Naive thymus-derived CD4-positive, alpha-beta T cell (primary cell): ENCODE results near the gene AVEN. TPM values are rescaled to one million over a fixed set of nuclear protein-coding genes. Genes with fewer than 3 reads are reported as not detected.

Experiments
- ATAC-seq: fragments of 150-1000 bp; cut with Tn5 transposase; 2 replicates; pipeline ENCODE4 v1.10.0; 2021; ENCODE audit warnings: mild to moderate bottlenecking, moderate library complexity
- CTCF ChIA-PET: fragments of 350-600 bp; sonication (Branson Sonifier 250); formaldehyde crosslinking; loops from one replicate; lab custom pipeline; 2021; ENCODE audit warnings: antibody characterized with exemption; lab: Charles Lee
- POLR2A ChIA-PET: fragments of 350-600 bp; sonication (Branson Sonifier 250); formaldehyde crosslinking; loops from one replicate; lab custom pipeline; 2021; ENCODE audit warnings: antibody characterized with exemption, inconsistent platforms; lab: Charles Lee
- DNase-seq, 9 donors: peaks; one replicate each; pipeline versions ENCODE4 v3.0.0 to v3.0.0-alpha.2; 2020 to 2022; ENCODE audit warnings: mixed read lengths in 1 of 9
- H3K27ac ChIP-seq: one replicate; pipeline ENCODE4 v1.7.0; 2013; ENCODE audit warnings: mild to moderate bottlenecking, low read depth, low read length, moderate library complexity
- H3K27me3 ChIP-seq, 2 donors: one replicate each; pipeline ENCODE4 v1.7.0; 2013; ENCODE audit warnings: low read length in 2 of 2, mild to moderate bottlenecking in 2 of 2, moderate library complexity in 2 of 2; ENCODE audit not compliant: control insufficient read depth in 2 of 2, insufficient read depth in 2 of 2
- H3K36me3 ChIP-seq, 3 experiments: 1 replicate in 2 of 3; 2 replicates in 1 of 3; pipeline ENCODE4 v1.7.0; 2013; ENCODE audit warnings: low read length in 3 of 3, mild to moderate bottlenecking in 3 of 3, moderate library complexity in 1 of 3; ENCODE audit not compliant: insufficient read depth in 3 of 3, control insufficient read depth in 2 of 3
- H3K4me1 ChIP-seq, 2 donors: one replicate each; pipeline ENCODE4 v1.7.0; 2013; ENCODE audit warnings: low read length in 2 of 2, mild to moderate bottlenecking in 2 of 2, moderate library complexity in 1 of 2; ENCODE audit not compliant: control insufficient read depth in 2 of 2, insufficient read depth in 2 of 2
- H3K4me3 ChIP-seq: 2 replicates; pipeline ENCODE4 v1.7.0; 2013; ENCODE audit warnings: mild to moderate bottlenecking, low read length
- H3K9me3 ChIP-seq, 3 experiments: 1 replicate in 2 of 3; 2 replicates in 1 of 3; pipeline ENCODE4 v1.7.0; 2013; ENCODE audit warnings: low read length in 3 of 3; ENCODE audit not compliant: control insufficient read depth in 2 of 3
- H3K27ac Mint-ChIP-seq, 9 donors: one replicate each; pipeline ENCODE4 v1.8.0; 2020 to 2022; ENCODE audit warnings: mixed read lengths in 9 of 9, mild to moderate bottlenecking in 8 of 9, moderate library complexity in 5 of 9, inconsistent platforms in 2 of 9
- H3K27me3 Mint-ChIP-seq, 5 donors: one replicate each; pipeline ENCODE4 v1.8.0; 2021 to 2022; ENCODE audit warnings: mixed read lengths in 5 of 5, mild to moderate bottlenecking in 1 of 5
- H3K36me3 Mint-ChIP-seq, 5 donors: one replicate each; pipeline ENCODE4 v1.8.0; 2020 to 2022; ENCODE audit warnings: mixed read lengths in 5 of 5, mild to moderate bottlenecking in 3 of 5, inconsistent platforms in 1 of 5
- H3K4me1 Mint-ChIP-seq, 7 donors: one replicate each; pipeline ENCODE4 v1.8.0; 2020 to 2022; ENCODE audit warnings: mixed read lengths in 7 of 7, mild to moderate bottlenecking in 3 of 7, inconsistent platforms in 1 of 7
- H3K4me3 Mint-ChIP-seq, 10 donors: one replicate each; pipeline ENCODE4 v1.8.0; 2020 to 2022; ENCODE audit warnings: mild to moderate bottlenecking in 10 of 10, mixed read lengths in 10 of 10, moderate library complexity in 6 of 10, inconsistent platforms in 2 of 10
- H3K9me3 Mint-ChIP-seq, 11 donors: one replicate each; pipeline ENCODE4 v1.8.0; 2020 to 2022; ENCODE audit warnings: mixed read lengths in 11 of 11, mild to moderate bottlenecking in 4 of 11, inconsistent platforms in 1 of 11, moderate library complexity in 1 of 11
- intact Hi-C, 2 donors: fragments of 100-400 bp; cut with micrococcal nuclease; formaldehyde crosslinking; loops; one replicate each; pipeline ENCODE4 v1.15.1; 2023
- polyA plus RNA-seq, 2 donors: library from polyadenylated mRNA; unstranded; fragments of 300-500 nt; fragmentation: Illumina TruSeq; gene quantifications; one replicate each; pipeline ENCODE4 v1.2.3, GENCODE V29; 2021
- total RNA-seq, 6 experiments: library from RNA in 5 of 6; stranded (reverse) in 5 of 6; gene quantifications; 1 replicate in 5 of 6; 2 replicates in 1 of 6; pipeline ENCODE4 v1.2.3 and lab custom pipeline; 2021 to 2026

AVEN gene
- total RNA-seq (10 to 100 TPM in 1 of 5 experiments, 1 to 10 TPM in 4; 6.4 to 12.8 (median 7.3) TPM), polyA plus RNA-seq (1 to 10 TPM; 6.8 TPM), total RNA-seq (lab: John Stamatoyannopoulos, UW) (10.5 reads per million, percentile 37 among the genes with 10 or more reads in this experiment)

DNA sequence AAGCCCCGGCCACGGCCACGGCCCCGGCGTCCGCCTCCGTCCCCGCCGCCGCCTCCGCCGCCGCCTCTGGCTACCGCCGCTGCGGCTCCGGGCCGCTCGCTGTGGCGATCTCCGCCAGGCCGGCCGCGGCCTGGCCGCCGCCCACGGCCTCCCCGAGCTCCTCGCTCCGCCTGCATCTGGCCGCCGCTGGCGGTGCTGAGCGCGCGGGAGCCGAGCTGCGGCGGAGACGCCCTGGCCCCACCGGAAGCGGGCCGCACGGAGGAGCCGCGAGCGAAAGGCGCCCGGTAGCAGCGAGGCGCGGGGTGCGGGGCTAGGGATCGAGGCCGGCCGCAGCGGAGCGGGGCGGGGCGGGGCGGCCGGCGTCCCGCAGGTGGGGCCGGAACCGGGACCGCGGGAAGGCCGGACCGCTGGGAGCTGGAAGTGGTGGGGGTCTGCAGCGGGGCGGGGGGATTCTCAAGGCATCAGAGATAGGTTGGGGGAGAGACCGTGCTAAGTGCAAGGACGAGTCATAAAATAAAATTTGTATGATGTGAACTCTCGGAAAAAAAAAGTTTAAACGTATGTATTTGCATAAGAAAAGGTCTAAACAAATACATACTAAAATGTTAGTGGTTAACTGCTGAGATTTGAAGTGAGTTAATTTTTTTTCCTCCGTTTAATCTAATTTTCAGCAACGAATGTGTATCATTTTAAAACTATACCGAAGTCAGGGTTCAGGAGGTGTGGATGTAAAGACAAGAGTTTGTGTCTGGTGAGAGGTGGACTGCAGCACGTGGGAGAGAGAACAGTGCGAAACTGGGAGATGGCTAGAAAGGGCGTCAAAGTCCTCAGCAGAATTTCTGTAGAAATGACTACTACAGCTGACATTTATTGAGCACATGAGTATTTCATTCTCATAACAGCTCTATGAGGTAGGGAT lies at the start of gene AVEN:
Gene AVEN (minus strand): TSS at position 334 of the 919 bp plus-strand sequence. CDS start 158 bp downstream, at position 176.
- Mint-ChIP-seq H3K4me3 (peak within 1 kb of the TSS; percentile 80 to 97 (median 94)), H3K9me3 (peaks cover 0 to 1% (median 0%) of the 10 kb centered on the region in 11 donors), H3K36me3 (no peaks in the 10 kb centered on the region), H3K4me1 (peaks cover 12 to 28% (median 23%) of the 10 kb centered on the region in 7 donors), H3K27ac (peak within 1 kb of the TSS; percentile 88 to 96 (median 94)), H3K27me3 (no peaks in the 10 kb centered on the region)
- H3K4me1 ChIP-seq = peaks cover 8 to 14% of the 10 kb centered on the region in 2 donors
- ATAC-seq (peak; percentile 76), DNase-seq (peak; percentile 39 to 73 (median 62))
- H3K27me3 ChIP-seq = no peaks in the 10 kb centered on the region
- peak within 1 kb of the TSS; percentile 100 for H3K4me3 ChIP-seq
- ChIA-PET CTCF (interaction anchor here (0.6 kb wide), 1 partner anchor 174 kb away, joined by 3 read pairs; no protein-coding TSS in a partner anchor), POLR2A (interaction anchor here (0.9 to 2.2 kb wide), 9 partner anchors 9 to 949 kb away, joined by 3 to 7 read pairs (median 4); partner anchors contain the start of genes EMC7, LPCAT4, PGBD4 and ZNF770)
- intact Hi-C loops = loop anchor here (1.0 to 10.0 kb wide), 13 partner anchors 20 to 1508 kb away; partner anchors contain the start of genes EMC7 (in 2 of the 2), KATNBL1 (in 2 of the 2), LPCAT4 (in 2 of the 2) and AQR (in 1 of the 2)
- peaks cover 0 to 3% (median 0%) of the 10 kb centered on the region in 3 experiments for H3K36me3 ChIP-seq
- H3K27ac ChIP-seq = peak within 1 kb of the TSS; percentile 80
- no peaks in the 10 kb centered on the region for H3K9me3 ChIP-seq

- H3K27ac ChIP-seq = no peak overlapping the region
- ChIA-PET POLR2A (interaction anchor here (0.6 kb wide), 1 partner anchor 281 kb away, joined by 5 read pairs; the partner anchor contains the start of gene LPCAT4), CTCF (no interaction called here)
- Mint-ChIP-seq H3K27me3 (no peaks in the 10 kb centered on the region), H3K4me1 (peaks cover 0 to 3% (median under 1%) of the 10 kb centered on the region in 7 donors), H3K36me3 (peaks cover 6 to 29% (median 22%) of the 10 kb centered on the region in 5 donors), H3K9me3 (no peaks in the 10 kb centered on the region), H3K27ac (peak overlapping the region in 1 of 9 donors; percentile 3), H3K4me3 (no peak overlapping the region)
- peaks cover 10 to 57% (median 23%) of the 10 kb centered on the region in 3 experiments for H3K36me3 ChIP-seq
- no peaks in the 10 kb centered on the region for H3K27me3 ChIP-seq
- no peaks in the 10 kb centered on the region for H3K4me1 ChIP-seq
- H3K9me3 ChIP-seq = no peaks in the 10 kb centered on the region
- ATAC-seq (no peak), DNase-seq (no peak)
- no peak overlapping the region for H3K4me3 ChIP-seq
- intact Hi-C loops = no loop called here
Measured at GRCh38 chr15:34085746-34086145, 46.7 kb upstream of the AVEN start.

DNA sequence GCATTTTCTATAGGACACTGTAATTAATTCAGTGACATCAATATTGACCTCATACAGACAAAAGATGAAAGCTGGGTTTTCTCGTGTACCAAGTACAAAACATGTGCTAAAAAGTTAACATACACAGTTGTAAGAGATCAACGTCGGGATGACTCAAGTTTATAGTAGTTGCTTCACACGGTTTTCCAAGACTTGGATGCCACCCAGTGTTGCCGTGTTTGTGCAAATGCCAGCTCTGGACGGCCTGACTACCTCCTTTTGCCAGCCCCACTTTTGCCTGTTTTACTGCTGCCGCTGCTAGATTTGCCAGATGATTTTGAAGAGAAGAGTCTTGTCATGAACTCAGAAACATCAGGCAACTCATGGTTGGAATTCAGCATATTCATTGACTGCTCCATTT lies 45.1 kb upstream of the AVEN start:
- no peak overlapping the region for H3K27ac ChIP-seq
- H3K27me3 ChIP-seq = no peaks in the 10 kb centered on the region
- H3K4me3 ChIP-seq = no peak overlapping the region
- peak overlapping the region in 1 of 9 donors; percentile 54 for H3K27ac Mint-ChIP-seq
- H3K36me3 Mint-ChIP-seq = peaks cover 3 to 29% (median 22%) of the 10 kb centered on the region in 5 donors
- no peak for DNase-seq
- H3K9me3 ChIP-seq = no peaks in the 10 kb centered on the region
- intact Hi-C loops = no loop called here
- no peak overlapping the region for H3K4me3 Mint-ChIP-seq
- POLR2A ChIA-PET = interaction anchor here (0.7 to 1.3 kb wide), 2 partner anchors 12 to 38 kb away, joined by 3 to 5 read pairs; no protein-coding TSS in a partner anchor
- no peaks in the 10 kb centered on the region for H3K9me3 Mint-ChIP-seq
- no peaks in the 10 kb centered on the region for H3K27me3 Mint-ChIP-seq
- ATAC-seq = no peak
- peaks cover 0 to 3% (median 0%) of the 10 kb centered on the region in 7 donors for H3K4me1 Mint-ChIP-seq
- CTCF ChIA-PET = no interaction called here
- no peaks in the 10 kb centered on the region for H3K4me1 ChIP-seq
- H3K36me3 ChIP-seq = peaks cover 10 to 43% (median 23%) of the 10 kb centered on the region in 3 experiments

GRCh38 chr15:34079904-34080303 lies 40.9 kb upstream of the AVEN start:
- intact Hi-C loops = no loop called here
- Mint-ChIP-seq H3K36me3 (peaks cover 0 to 35% (median 10%) of the 10 kb centered on the region in 5 donors), H3K27ac (no peak overlapping the region), H3K27me3 (no peaks in the 10 kb centered on the region), H3K4me3 (no peak overlapping the region), H3K9me3 (no peaks in the 10 kb centered on the region), H3K4me1 (no peaks in the 10 kb centered on the region)
- Histone ChIP-seq H3K4me3 (no peak overlapping the region), H3K9me3 (no peaks in the 10 kb centered on the region), H3K36me3 (peaks cover 0 to 14% (median 5%) of the 10 kb centered on the region in 3 experiments), H3K27me3 (no peaks in the 10 kb centered on the region), H3K4me1 (no peaks in the 10 kb centered on the region), H3K27ac (no peak overlapping the region)
- ATAC-seq = no peak
- no peak for DNase-seq
- CTCF ChIA-PET = no interaction called here
- POLR2A ChIA-PET = interaction anchor here (0.7 kb wide), 1 partner anchor 180 kb away, joined by 3 read pairs; no protein-coding TSS in a partner anchor

DNA sequence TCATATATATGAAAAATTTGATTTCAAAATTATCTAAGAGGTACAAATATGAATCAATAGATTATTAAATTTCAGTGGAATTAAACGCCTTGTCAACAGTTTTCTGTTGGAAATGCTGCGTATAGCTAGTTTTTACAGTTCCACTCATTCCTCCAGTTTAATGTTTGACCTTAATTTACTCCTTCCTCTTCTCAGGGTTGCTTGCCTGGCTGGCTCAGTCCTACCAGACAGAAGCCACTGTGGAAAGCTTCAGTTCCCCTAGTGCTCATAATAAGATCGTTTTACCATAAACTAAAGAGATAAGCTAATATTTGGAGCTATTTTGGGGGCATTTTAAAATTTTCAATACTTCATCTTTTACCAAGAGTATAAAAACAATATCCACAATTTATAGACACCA lies 39.9 kb upstream of the AVEN start:
- Mint-ChIP-seq H3K9me3 (no peaks in the 10 kb centered on the region), H3K27ac (no peak overlapping the region), H3K36me3 (peaks cover 0 to 34% (median 5%) of the 10 kb centered on the region in 5 donors), H3K27me3 (no peaks in the 10 kb centered on the region), H3K4me1 (no peaks in the 10 kb centered on the region), H3K4me3 (no peak overlapping the region)
- Histone ChIP-seq H3K9me3 (no peaks in the 10 kb centered on the region), H3K27ac (no peak overlapping the region), H3K4me3 (no peak overlapping the region), H3K36me3 (peaks cover 0 to 6% (median 5%) of the 10 kb centered on the region in 3 experiments), H3K4me1 (no peaks in the 10 kb centered on the region), H3K27me3 (no peaks in the 10 kb centered on the region)
- ATAC-seq (no peak), DNase-seq (no peak)
- CTCF ChIA-PET = no interaction called here
- POLR2A ChIA-PET = no interaction called here
- intact Hi-C loops = no loop called here

DNA sequence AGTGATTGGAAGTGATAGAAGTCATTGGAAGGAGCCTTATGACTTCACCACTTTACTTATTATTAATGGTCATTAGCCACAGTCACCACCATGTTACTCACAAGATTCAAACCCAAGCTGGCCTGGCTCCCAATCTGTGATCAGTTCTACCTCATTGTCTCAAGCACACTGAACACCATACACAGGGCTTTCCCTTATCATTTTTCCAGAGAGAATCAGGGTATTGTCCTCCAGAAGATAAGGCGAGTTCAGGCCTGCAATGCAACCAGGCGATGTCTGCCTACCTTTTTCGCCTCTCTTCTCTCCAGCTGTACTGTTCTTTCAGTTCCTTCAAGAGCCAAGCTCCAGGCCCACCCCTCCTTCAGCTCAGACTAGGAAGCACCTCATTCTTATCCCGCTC lies 37.8 kb upstream of the AVEN start:
- no peak overlapping the region for H3K27ac Mint-ChIP-seq
- CTCF ChIA-PET = no interaction called here
- H3K36me3 ChIP-seq = no peaks in the 10 kb centered on the region
- ATAC-seq (no peak), DNase-seq (no peak)
- H3K4me3 Mint-ChIP-seq = no peak overlapping the region
- POLR2A ChIA-PET = no interaction called here
- intact Hi-C loops = no loop called here
- no peaks in the 10 kb centered on the region for H3K27me3 ChIP-seq
- no peak overlapping the region for H3K4me3 ChIP-seq
- no peaks in the 10 kb centered on the region for H3K9me3 ChIP-seq
- H3K4me1 Mint-ChIP-seq = no peaks in the 10 kb centered on the region
- H3K36me3 Mint-ChIP-seq = peaks cover 0 to 29% (median 0%) of the 10 kb centered on the region in 5 donors
- no peaks in the 10 kb centered on the region for H3K4me1 ChIP-seq
- H3K27me3 Mint-ChIP-seq = no peaks in the 10 kb centered on the region
- H3K9me3 Mint-ChIP-seq = no peaks in the 10 kb centered on the region
- H3K27ac ChIP-seq = no peak overlapping the region
